Measurements from ENCODE around the gene KATNAL1. TPM values are rescaled to one million over a fixed set of nuclear protein-coding genes. Genes with fewer than 3 reads are reported as not detected.

The KATNAL1 gene
- total and polyA plus RNA-seq, 4 donors: 2.4 to 20.5 (median 9.3) TPM

DNA sequence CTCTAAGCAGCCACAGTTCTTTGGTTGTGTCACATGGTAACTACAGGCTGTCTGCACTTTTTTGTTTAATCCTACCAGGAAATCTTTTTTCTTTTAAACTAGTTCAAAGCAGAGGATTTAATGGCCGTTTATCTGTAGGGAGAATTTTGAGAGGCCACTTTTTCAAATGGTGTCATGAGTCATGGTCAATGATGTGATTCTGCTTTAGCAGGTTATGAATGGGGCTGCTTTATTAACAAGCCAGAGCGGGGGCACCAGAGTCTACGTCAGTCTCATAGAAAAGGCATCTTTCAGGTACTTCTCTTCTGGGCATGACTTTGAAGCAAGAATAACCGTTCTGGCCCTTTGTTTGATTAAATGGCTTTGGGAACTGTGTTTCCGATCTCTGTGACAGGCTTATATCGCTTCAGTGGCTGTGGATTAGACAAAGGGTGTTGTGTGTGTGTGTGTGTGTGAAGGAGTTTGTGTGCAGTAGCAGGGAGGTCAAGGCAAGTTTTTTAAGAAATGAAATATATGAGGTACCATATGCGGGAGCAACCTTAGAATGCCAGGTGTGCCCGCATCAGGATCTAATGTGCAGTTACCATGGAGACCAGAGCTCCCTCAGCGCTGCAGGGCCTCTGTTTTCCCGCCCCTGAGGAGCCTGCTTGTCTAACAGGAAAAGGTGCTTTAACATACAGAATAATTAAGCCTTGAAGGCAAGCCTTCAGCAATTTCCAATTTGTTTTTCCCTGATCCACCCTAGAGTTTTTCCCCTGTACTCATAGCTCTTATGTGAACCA, 120.5 kb downstream of the KATNAL1 start:
- Histone ChIP-seq H3K4me3 (no peak overlapping the region), H3K27ac (ENCODE audit: low read depth in 1 of 2, low read length in 1 of 2) (no peak overlapping the region), H3K9me3 (ENCODE audit: control insufficient read depth in 4 of 4, insufficient read depth in 3 of 4, low read length in 3 of 4) (peaks cover 0 to 4% (median 0%) of the 10 kb centered on the region in 4 donors), H3K27me3 (ENCODE audit: control insufficient read depth in 3 of 3, insufficient read depth in 3 of 3, low read length in 2 of 3) (no peaks in the 10 kb centered on the region), H3K9ac (ENCODE audit: insufficient read depth in 1 of 2, low read length in 2 of 2) (no peak overlapping the region), H3K36me3 (ENCODE audit: control insufficient read depth in 4 of 4, insufficient read depth in 4 of 4, low read length in 4 of 4) (no peaks in the 10 kb centered on the region), H3K4me1 (ENCODE audit: control insufficient read depth in 5 of 5, insufficient read depth in 5 of 5, low read length in 5 of 5) (no peaks in the 10 kb centered on the region)
- TF ChIP-seq, protein P1, sequence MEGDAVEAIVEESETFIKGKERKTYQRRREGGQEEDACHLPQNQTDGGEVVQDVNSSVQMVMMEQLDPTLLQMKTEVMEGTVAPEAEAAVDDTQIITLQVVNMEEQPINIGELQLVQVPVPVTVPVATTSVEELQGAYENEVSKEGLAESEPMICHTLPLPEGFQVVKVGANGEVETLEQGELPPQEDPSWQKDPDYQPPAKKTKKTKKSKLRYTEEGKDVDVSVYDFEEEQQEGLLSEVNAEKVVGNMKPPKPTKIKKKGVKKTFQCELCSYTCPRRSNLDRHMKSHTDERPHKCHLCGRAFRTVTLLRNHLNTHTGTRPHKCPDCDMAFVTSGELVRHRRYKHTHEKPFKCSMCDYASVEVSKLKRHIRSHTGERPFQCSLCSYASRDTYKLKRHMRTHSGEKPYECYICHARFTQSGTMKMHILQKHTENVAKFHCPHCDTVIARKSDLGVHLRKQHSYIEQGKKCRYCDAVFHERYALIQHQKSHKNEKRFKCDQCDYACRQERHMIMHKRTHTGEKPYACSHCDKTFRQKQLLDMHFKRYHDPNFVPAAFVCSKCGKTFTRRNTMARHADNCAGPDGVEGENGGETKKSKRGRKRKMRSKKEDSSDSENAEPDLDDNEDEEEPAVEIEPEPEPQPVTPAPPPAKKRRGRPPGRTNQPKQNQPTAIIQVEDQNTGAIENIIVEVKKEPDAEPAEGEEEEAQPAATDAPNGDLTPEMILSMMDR (IDR thresholded peaks at IDR 0.05; ENCODE audit: control extremely low read depth, extremely low read depth): no peak
- no peak for DNase-seq
- WGBS, 2 donors: 62 to 67% methylated on average over 10 of the region's 10 CpGs
- ATAC-seq (ENCODE audit: insufficient read depth, low FRiP score): no peak

- Histone ChIP-seq H3K9ac (ENCODE audit: insufficient read depth in 1 of 2, low read length in 2 of 2) (no peak overlapping the region), H3K27ac (ENCODE audit: low read depth in 1 of 2, low read length in 1 of 2) (no peak overlapping the region), H3K36me3 (ENCODE audit: control insufficient read depth in 4 of 4, insufficient read depth in 4 of 4, low read length in 4 of 4) (no peaks in the 10 kb centered on the region), H3K9me3 (ENCODE audit: control insufficient read depth in 4 of 4, insufficient read depth in 3 of 4, low read length in 3 of 4) (peaks cover 0 to 4% (median 0%) of the 10 kb centered on the region in 4 donors), H3K4me3 (no peak overlapping the region), H3K4me1 (ENCODE audit: control insufficient read depth in 5 of 5, insufficient read depth in 5 of 5, low read length in 5 of 5) (no peaks in the 10 kb centered on the region), H3K27me3 (ENCODE audit: control insufficient read depth in 3 of 3, insufficient read depth in 3 of 3, low read length in 2 of 3) (no peaks in the 10 kb centered on the region)
- WGBS, 2 donors: 87 to 92% methylated on average over 13 of the region's 13 CpGs
- no peak for ATAC-seq (ENCODE audit: insufficient read depth, low FRiP score)
- TF ChIP-seq, protein P1 (IDR thresholded peaks at IDR 0.05; ENCODE audit: control extremely low read depth, extremely low read depth): no peak
- no peak for DNase-seq
Observed at GRCh38 chr13:30181888-30182651, 125.3 kb downstream of the KATNAL1 start.

DNA sequence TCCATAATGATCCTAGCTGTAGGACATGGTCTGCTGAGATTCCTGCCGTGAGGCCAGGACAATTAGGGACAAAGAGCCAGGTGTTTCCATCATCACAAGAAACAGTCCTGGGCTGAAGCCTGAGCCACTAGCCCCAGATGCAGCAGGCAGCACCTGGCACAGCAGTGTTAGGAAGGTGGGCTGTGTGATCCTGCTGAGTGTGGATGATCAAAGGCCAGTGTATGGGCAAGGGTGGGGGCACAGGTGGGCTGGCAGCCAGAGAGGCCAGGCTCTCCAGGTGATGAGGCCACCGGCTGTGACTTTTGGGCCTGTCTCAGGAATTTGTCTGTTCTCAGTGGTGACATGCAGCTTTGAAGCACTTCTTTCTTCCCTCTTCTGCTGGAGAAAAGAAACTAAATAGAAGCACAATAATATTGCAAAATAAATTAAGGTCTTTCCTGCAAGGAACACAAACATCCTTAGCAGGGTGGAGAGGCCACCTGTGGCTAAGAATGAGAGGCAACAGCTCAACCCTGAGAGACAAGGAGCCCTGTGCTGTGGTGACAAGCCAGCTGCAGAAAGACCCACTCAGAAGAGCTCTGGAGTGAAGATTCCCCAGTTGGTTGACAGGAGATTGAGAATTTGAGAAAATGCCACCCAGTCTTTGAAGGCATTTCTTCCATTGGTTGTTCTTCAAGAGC, 127.6 kb downstream of the KATNAL1 start:
- ATAC-seq (ENCODE audit: insufficient read depth, low FRiP score) (no peak), DNase-seq (no peak)
- H3K27me3 ChIP-seq (ENCODE audit: control insufficient read depth in 3 of 3, insufficient read depth in 3 of 3, low read length in 2 of 3): no peaks in the 10 kb centered on the region
- H3K4me3 ChIP-seq: no peak overlapping the region
- WGBS, 2 donors: 58 to 74% methylated on average over 2 of the region's 2 CpGs
- H3K9me3 ChIP-seq (ENCODE audit: control insufficient read depth in 4 of 4, insufficient read depth in 3 of 4, low read length in 3 of 4): peaks cover 0 to 2% (median 0%) of the 10 kb centered on the region in 4 donors
- no peaks in the 10 kb centered on the region for H3K36me3 ChIP-seq (ENCODE audit: control insufficient read depth in 4 of 4, insufficient read depth in 4 of 4, low read length in 4 of 4)
- TF ChIP-seq, protein P1 (IDR thresholded peaks at IDR 0.05; ENCODE audit: control extremely low read depth, extremely low read depth): no peak
- H3K27ac ChIP-seq (ENCODE audit: low read depth in 1 of 2, low read length in 1 of 2): no peak overlapping the region
- H3K9ac ChIP-seq (ENCODE audit: insufficient read depth in 1 of 2, low read length in 2 of 2): no peak overlapping the region
- H3K4me1 ChIP-seq (ENCODE audit: control insufficient read depth in 5 of 5, insufficient read depth in 5 of 5, low read length in 5 of 5): no peaks in the 10 kb centered on the region

All from lung (tissue), 12 donors.